Panc1 (cell line): Measurements from ENCODE around the gene MATCAP1. TPM values are rescaled to one million over a fixed set of nuclear protein-coding genes. Genes with fewer than 3 reads are reported as not detected.

Source experiments
- ATAC-seq: fragments of 200-7000 bp; cut with Tn5 transposase; 2 replicates; pipeline ENCODE4 v1.9.1; 2020; ENCODE audit warnings: mild to moderate bottlenecking, moderate library complexity
- BruUV-seq: library from RNA; stranded (reverse); fragments of 400-500 nt; replicated peaks from 2 replicates; lab custom pipeline; 2021; lab: Mats Ljungman, UMichigan
- CTCF ChIA-PET: fragments of 300-600 bp; sonication (Branson Sonifier 250); formaldehyde crosslinking; loops from one replicate; lab custom pipeline; 2022; ENCODE audit warnings: antibody characterized with exemption; lab: Charles Lee
- POLR2A ChIA-PET: fragments of 300-600 bp; sonication (Branson Sonifier 250); formaldehyde crosslinking; loops from one replicate; lab custom pipeline; 2022; ENCODE audit warnings: antibody characterized with exemption; lab: Charles Lee
- DNase-seq: peaks from one replicate; pipeline ENCODE4 v3.0.0-alpha.2; 2010; ENCODE audit warnings: low read depth, low spot score
- H3K27ac ChIP-seq: 2 replicates; pipeline ENCODE4 v1.5.1; 2011; ENCODE audit warnings: mild to moderate bottlenecking, low read length, inconsistent platforms
- H3K27me3 ChIP-seq: fragments of 200-500 bp; sonication (Bioruptor generic); 2 replicates; pipeline ENCODE4 v1.6.0; 2014; ENCODE audit warnings: low read length, inconsistent platforms; ENCODE audit not compliant: control insufficient read depth, insufficient read depth
- H3K36me3 ChIP-seq: fragments of 200-500 bp; sonication (Bioruptor generic); 2 replicates; pipeline ENCODE4 v1.5.1; 2014; ENCODE audit warnings: inconsistent platforms, mild to moderate bottlenecking, low read length, moderate library complexity; ENCODE audit not compliant: control insufficient read depth, insufficient read depth
- H3K4me1 ChIP-seq: 2 replicates; pipeline ENCODE4 v1.5.1; 2011; ENCODE audit warnings: inconsistent platforms, mild to moderate bottlenecking, low read length, moderate library complexity; ENCODE audit not compliant: control insufficient read depth, insufficient read depth
- H3K4me3 ChIP-seq, 2 experiments: 2 replicates each; pipeline ENCODE4 v1.5.1; 2011 to 2012; ENCODE audit warnings: low read depth in 2 of 2, low read length in 2 of 2, mild to moderate bottlenecking in 2 of 2, inconsistent platforms in 1 of 2, moderate library complexity in 1 of 2
- H3K9me3 ChIP-seq: fragments of 200-500 bp; sonication (Bioruptor generic); 2 replicates; pipeline ENCODE4 v1.5.1; 2014; ENCODE audit warnings: low read depth, mild to moderate bottlenecking, inconsistent platforms, low read length, moderate library complexity; ENCODE audit not compliant: control insufficient read depth, insufficient read depth
- POLR2AphosphoS5 ChIP-seq: IDR thresholded peaks from 2 replicates; pipeline ENCODE4 v1.6.1; 2012; ENCODE audit warnings: mild to moderate bottlenecking, low read depth, low read length, moderate library complexity
- SIN3A ChIP-seq: IDR thresholded peaks from 2 replicates; pipeline ENCODE4 v1.6.1; 2012; ENCODE audit warnings: low read depth, mild to moderate bottlenecking, low read length, moderate library complexity, borderline replicate concordance; ENCODE audit not compliant: insufficient read depth
- TCF7L2 ChIP-seq: IDR thresholded peaks from 2 replicates; pipeline ENCODE4 v1.6.1; 2011; ENCODE audit warnings: mild to moderate bottlenecking, low read depth, low read length, inconsistent platforms
- in situ Hi-C: cut with HindIII; loops from 2 replicates; pipeline ENCODE4 v1.10.0; 2016; ENCODE audit warnings: low sequenced_read_pairs, low pct_unique_long_range_greater_than_20kb
- intact Hi-C: fragments of 100-400 bp; cut with micrococcal nuclease; formaldehyde crosslinking; loops from one replicate; pipeline ENCODE4 v1.10.0; 2022; ENCODE audit not compliant: unreplicated experiment
- total RNA-seq: library from RNA; stranded (reverse); gene quantifications from one replicate; pipeline ENCODE4 v1.2.1, GENCODE V29; 2021; ENCODE audit not compliant: unreplicated experiment
- TF ChIP-seq, protein P1 (sequence below): fragments of 450-650 bp; IDR thresholded peaks from 2 replicates; pipeline ENCODE4 v1.5.1; 2017; ENCODE audit warnings: mild to moderate bottlenecking
- TF ChIP-seq, protein P2 (sequence below), 2 experiments: IDR thresholded peaks; 2 replicates each; pipeline ENCODE4 v1.6.1; 2011 to 2012; ENCODE audit warnings: low read depth in 2 of 2, control low read depth in 1 of 2, low read length in 1 of 2, mild to moderate bottlenecking in 1 of 2, moderate library complexity in 1 of 2; ENCODE audit not compliant: insufficient read depth in 1 of 2

MATCAP1 gene
- total RNA-seq, 1 experiment from 2014 or later: 13.9 TPM

DNA sequence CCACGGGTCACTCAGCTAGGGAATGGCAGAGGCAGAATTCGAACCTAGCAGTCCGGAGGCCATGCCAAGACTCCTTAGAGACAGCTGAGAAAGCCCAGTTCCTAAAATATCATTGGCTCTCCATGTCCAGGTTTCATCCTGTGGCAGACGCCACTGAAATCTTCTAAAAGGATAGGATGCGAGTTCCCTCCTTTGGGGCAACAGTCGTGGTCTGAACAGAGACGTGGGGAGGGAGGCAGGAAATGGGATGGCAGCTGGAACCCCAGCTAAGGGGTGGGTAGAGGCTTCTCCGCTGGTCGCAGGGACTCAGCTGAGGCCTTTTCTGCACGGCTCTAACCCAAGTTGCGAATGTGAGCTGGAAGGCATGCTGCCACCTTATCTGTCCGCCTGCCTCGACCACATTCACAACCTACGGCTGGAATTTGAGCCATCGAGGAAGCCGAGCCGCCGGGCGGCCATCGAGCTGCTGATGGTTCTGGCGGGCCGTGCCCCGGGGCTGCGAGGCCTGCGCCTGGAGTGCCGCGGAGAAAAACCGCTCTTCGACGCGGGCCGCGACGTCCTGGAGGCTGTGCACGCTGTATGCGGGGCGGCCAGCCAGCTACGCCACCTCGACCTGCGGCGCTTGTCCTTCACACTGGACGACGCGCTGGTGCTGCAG, 21.1 kb downstream of the MATCAP1 start:
- Histone ChIP-seq H3K36me3 (no peaks in the 10 kb centered on the region), H3K27me3 (no peaks in the 10 kb centered on the region), H3K9me3 (no peaks in the 10 kb centered on the region), H3K4me1 (no peaks in the 10 kb centered on the region), H3K27ac (no peak overlapping the region), H3K4me3 (no peak overlapping the region)
- ATAC-seq (no peak), DNase-seq (no peak)
- TF ChIP-seq, protein P1, sequence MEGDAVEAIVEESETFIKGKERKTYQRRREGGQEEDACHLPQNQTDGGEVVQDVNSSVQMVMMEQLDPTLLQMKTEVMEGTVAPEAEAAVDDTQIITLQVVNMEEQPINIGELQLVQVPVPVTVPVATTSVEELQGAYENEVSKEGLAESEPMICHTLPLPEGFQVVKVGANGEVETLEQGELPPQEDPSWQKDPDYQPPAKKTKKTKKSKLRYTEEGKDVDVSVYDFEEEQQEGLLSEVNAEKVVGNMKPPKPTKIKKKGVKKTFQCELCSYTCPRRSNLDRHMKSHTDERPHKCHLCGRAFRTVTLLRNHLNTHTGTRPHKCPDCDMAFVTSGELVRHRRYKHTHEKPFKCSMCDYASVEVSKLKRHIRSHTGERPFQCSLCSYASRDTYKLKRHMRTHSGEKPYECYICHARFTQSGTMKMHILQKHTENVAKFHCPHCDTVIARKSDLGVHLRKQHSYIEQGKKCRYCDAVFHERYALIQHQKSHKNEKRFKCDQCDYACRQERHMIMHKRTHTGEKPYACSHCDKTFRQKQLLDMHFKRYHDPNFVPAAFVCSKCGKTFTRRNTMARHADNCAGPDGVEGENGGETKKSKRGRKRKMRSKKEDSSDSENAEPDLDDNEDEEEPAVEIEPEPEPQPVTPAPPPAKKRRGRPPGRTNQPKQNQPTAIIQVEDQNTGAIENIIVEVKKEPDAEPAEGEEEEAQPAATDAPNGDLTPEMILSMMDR: no peak
- TF ChIP-seq SIN3A: no peak
- no peak for TF ChIP-seq POLR2AphosphoS5
- TF ChIP-seq, protein P2, sequence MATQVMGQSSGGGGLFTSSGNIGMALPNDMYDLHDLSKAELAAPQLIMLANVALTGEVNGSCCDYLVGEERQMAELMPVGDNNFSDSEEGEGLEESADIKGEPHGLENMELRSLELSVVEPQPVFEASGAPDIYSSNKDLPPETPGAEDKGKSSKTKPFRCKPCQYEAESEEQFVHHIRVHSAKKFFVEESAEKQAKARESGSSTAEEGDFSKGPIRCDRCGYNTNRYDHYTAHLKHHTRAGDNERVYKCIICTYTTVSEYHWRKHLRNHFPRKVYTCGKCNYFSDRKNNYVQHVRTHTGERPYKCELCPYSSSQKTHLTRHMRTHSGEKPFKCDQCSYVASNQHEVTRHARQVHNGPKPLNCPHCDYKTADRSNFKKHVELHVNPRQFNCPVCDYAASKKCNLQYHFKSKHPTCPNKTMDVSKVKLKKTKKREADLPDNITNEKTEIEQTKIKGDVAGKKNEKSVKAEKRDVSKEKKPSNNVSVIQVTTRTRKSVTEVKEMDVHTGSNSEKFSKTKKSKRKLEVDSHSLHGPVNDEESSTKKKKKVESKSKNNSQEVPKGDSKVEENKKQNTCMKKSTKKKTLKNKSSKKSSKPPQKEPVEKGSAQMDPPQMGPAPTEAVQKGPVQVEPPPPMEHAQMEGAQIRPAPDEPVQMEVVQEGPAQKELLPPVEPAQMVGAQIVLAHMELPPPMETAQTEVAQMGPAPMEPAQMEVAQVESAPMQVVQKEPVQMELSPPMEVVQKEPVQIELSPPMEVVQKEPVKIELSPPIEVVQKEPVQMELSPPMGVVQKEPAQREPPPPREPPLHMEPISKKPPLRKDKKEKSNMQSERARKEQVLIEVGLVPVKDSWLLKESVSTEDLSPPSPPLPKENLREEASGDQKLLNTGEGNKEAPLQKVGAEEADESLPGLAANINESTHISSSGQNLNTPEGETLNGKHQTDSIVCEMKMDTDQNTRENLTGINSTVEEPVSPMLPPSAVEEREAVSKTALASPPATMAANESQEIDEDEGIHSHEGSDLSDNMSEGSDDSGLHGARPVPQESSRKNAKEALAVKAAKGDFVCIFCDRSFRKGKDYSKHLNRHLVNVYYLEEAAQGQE (IDR thresholded peaks at IDR 0.05; ENCODE audit: insufficient read depth in 1 of 2, low read depth in 2 of 2, low read length in 1 of 2): no peak
- no peak for TF ChIP-seq TCF7L2
- intact Hi-C loops (no loop called here), in situ Hi-C loops (no loop called here)
- BruUV-seq: no TSS peak
- POLR2A ChIA-PET: no interaction called here
- CTCF ChIA-PET: no interaction called here

GRCh38 chr16:67161595-67162058, 22.1 kb downstream of the MATCAP1 start:
- POLR2A ChIA-PET: no interaction called here
- intact Hi-C loops: no loop called here
- ATAC-seq (no peak), DNase-seq (no peak)
- Histone ChIP-seq H3K4me3 (peak overlapping the region; percentile 71 to 80), H3K9me3 (no peaks in the 10 kb centered on the region), H3K27me3 (no peaks in the 10 kb centered on the region), H3K27ac (peak overlapping the region; percentile 55; the same call in 1 of the 2 replicates), H3K4me1 (no peaks in the 10 kb centered on the region), H3K36me3 (no peaks in the 10 kb centered on the region)
- CTCF ChIA-PET: no interaction called here
- TF ChIP-seq, protein P1: no peak
- no peak for TF ChIP-seq TCF7L2
- TF ChIP-seq, protein P2 (IDR thresholded peaks at IDR 0.05; ENCODE audit: insufficient read depth in 1 of 2, low read depth in 2 of 2, low read length in 1 of 2): no peak
- TF ChIP-seq POLR2AphosphoS5: no peak
- no peak for TF ChIP-seq SIN3A
- BruUV-seq: no TSS peak
- in situ Hi-C loops: no loop called here
